GM23338 (cell line): Measurements from ENCODE around the gene COL20A1. TPM values are rescaled to one million over a fixed set of nuclear protein-coding genes. Genes with fewer than 3 reads are reported as not detected.

ENCODE experiments used
- ATAC-seq: fragments of 200-7000 bp; cut with Tn5 transposase; 3 replicates; pipeline ENCODE4 v1.9.1; 2020
- DNase-seq: peaks from one replicate; pipeline ENCODE4 v3.0.0-alpha.2; 2015; ENCODE audit warnings: low spot score
- H2AFZ ChIP-seq: fragments of 200-600 bp; sonication (generic); 2 replicates; pipeline ENCODE4 v1.8.0; 2016; ENCODE audit warnings: antibody characterized with exemption, mild to moderate bottlenecking, moderate library complexity
- H3F3A ChIP-seq: fragments of 200-600 bp; sonication (generic); replicated peaks from 2 replicates; pipeline ENCODE4 v1.8.0; 2017; ENCODE audit warnings: antibody characterized with exemption, mixed run types, low read depth
- H3K27ac ChIP-seq: fragments of 200-600 bp; sonication (generic); 2 replicates; pipeline ENCODE4 v1.6.1; 2016; ENCODE audit warnings: low read depth
- H3K27me3 ChIP-seq: fragments of 200-600 bp; sonication (generic); 2 replicates; pipeline ENCODE4 v1.8.0; 2016; ENCODE audit warnings: mild to moderate bottlenecking, mixed run types, moderate library complexity; ENCODE audit not compliant: insufficient read depth
- H3K36me3 ChIP-seq: fragments of 200-600 bp; sonication (generic); 2 replicates; pipeline ENCODE4 v1.8.0; 2016; ENCODE audit warnings: mild to moderate bottlenecking; ENCODE audit not compliant: insufficient read depth
- H3K4me1 ChIP-seq: fragments of 200-600 bp; sonication (generic); 2 replicates; pipeline ENCODE4 v1.8.0; 2016; ENCODE audit warnings: mild to moderate bottlenecking, moderate library complexity; ENCODE audit not compliant: insufficient read depth
- H3K4me2 ChIP-seq: fragments of 200-600 bp; sonication (generic); 2 replicates; pipeline ENCODE4 v1.7.1; 2017; ENCODE audit warnings: mixed run types
- H3K4me3 ChIP-seq: fragments of 200-600 bp; sonication (generic); 2 replicates; pipeline ENCODE4 v1.6.1; 2016; ENCODE audit warnings: mixed run types
- H3K79me2 ChIP-seq: fragments of 200-600 bp; sonication (generic); replicated peaks from 2 replicates; pipeline ENCODE4 v1.8.0; 2017; ENCODE audit warnings: mild to moderate bottlenecking; ENCODE audit not compliant: insufficient read depth
- H3K9me2 ChIP-seq: fragments of 200-600 bp; sonication (generic); 2 replicates; pipeline ENCODE4 v1.8.0; 2017; ENCODE audit not compliant: insufficient read depth
- H4K20me1 ChIP-seq: fragments of 200-600 bp; sonication (generic); replicated peaks from 2 replicates; pipeline ENCODE4 v1.8.0; 2017; ENCODE audit warnings: mild to moderate bottlenecking; ENCODE audit not compliant: insufficient read depth
- H3K27ac Mint-ChIP-seq: 2 replicates; pipeline ENCODE4 v1.8.0; 2020; ENCODE audit warnings: inconsistent platforms, mild to moderate bottlenecking, moderate library complexity, mixed read lengths
- H3K27me3 Mint-ChIP-seq: 3 replicates; pipeline ENCODE4 v1.8.0; 2022; ENCODE audit warnings: low read depth, mild to moderate bottlenecking, moderate library complexity, mixed read lengths, inconsistent platforms; ENCODE audit not compliant: insufficient read depth, poor library complexity
- H3K36me3 Mint-ChIP-seq: 3 replicates; pipeline ENCODE4 v1.8.0; 2021; ENCODE audit warnings: low read depth, mild to moderate bottlenecking, inconsistent platforms, moderate library complexity, mixed read lengths
- H3K4me1 Mint-ChIP-seq: 3 replicates; pipeline ENCODE4 v1.8.0; 2020; ENCODE audit warnings: mild to moderate bottlenecking, inconsistent platforms, mixed read lengths
- H3K4me3 Mint-ChIP-seq: 3 replicates; pipeline ENCODE4 v1.8.0; 2021; ENCODE audit warnings: moderate library complexity, mild to moderate bottlenecking, inconsistent platforms, mixed read lengths
- H3K9me3 Mint-ChIP-seq: 3 replicates; pipeline ENCODE4 v1.8.0; 2020; ENCODE audit warnings: moderate library complexity, mild to moderate bottlenecking, inconsistent platforms, mixed read lengths
- CREB1 ChIP-seq: fragments of 250-450 bp; sonication (Bioruptor Pico); IDR thresholded peaks from 2 replicates; pipeline ENCODE4 v1.5.0; 2020; ENCODE audit warnings: low read depth, mild to moderate bottlenecking, moderate library complexity
- EZH2phosphoT487 ChIP-seq: fragments of 200-600 bp; sonication (generic); IDR thresholded peaks from one replicate; pipeline ENCODE4 v1.8.1; 2018; ENCODE audit warnings: antibody characterized with exemption; ENCODE audit not compliant: unreplicated experiment
- JUNB ChIP-seq: IDR thresholded peaks from one replicate; pipeline ENCODE4 v1.6.1; 2016; ENCODE audit warnings: antibody characterized with exemption; ENCODE audit not compliant: unreplicated experiment
- NANOG ChIP-seq: IDR thresholded peaks from 2 replicates; pipeline ENCODE4 v1.6.1; 2016; ENCODE audit warnings: antibody characterized with exemption, borderline replicate concordance
- ZNF114 ChIP-seq: fragments of 250-450 bp; sonication (Bioruptor Pico); IDR thresholded peaks from 2 replicates; pipeline ENCODE4 v1.5.0; 2020; ENCODE audit warnings: mild to moderate bottlenecking, moderate library complexity
- polyA plus RNA-seq: library from polyadenylated mRNA; unstranded; fragments of >200 nt; fragmentation: Nextera tagmentation; extraction: Ambion mirVana; gene quantifications from 2 replicates; pipeline ENCODE4 v1.2.1, GENCODE V29; 2016
- total RNA-seq: library from RNA; depleted of rRNA; stranded (reverse); fragments of >200 nt; shearing (Covaris generic); gene quantifications from 2 replicates; pipeline ENCODE4 v1.2.3, GENCODE V29; 2014
- TF ChIP-seq, protein P1 (sequence below): fragments of 250-450 bp; sonication (Bioruptor Pico); IDR thresholded peaks from 2 replicates; pipeline ENCODE4 v1.5.0; 2020; ENCODE audit warnings: mild to moderate bottlenecking, moderate library complexity
- TF ChIP-seq, protein P2 (sequence below): IDR thresholded peaks from 2 replicates; pipeline ENCODE4 v1.6.1; 2016; ENCODE audit warnings: antibody characterized with exemption

Gene COL20A1
- total and polyA plus RNA-seq, 2 experiments from 2014 or later, result 0.28 to 0.79 TPM

DNA sequence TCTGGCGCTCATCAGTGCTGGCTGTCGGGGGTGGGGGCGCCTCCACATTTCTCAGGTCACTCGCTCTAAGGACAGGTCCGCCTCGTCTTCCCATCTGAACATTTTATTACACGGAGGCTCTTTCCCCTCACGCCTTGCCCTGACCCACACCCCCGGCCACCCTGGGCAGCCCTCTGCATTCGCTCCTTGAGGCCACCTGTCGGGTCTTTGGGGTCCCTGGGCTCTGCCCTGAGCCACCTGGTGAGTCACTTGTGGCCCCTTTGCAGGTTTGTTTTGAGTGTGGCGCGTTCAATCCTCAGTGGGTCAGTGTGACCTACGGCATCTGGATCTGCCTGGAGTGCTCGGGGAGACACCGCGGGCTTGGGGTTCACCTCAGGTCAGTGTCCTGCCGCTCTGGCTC lies 17.2 kb upstream of the COL20A1 start:
- peaks cover 42% of the 10 kb centered on the region for H3K79me2 ChIP-seq
- ATAC-seq (no peak), DNase-seq (no peak)
- peaks cover 8% of the 10 kb centered on the region; the same call in 1 of the 2 replicates for H3K4me1 ChIP-seq
- H4K20me1 ChIP-seq, result peaks cover 25% of the 10 kb centered on the region
- H3K9me2 ChIP-seq, result no peaks in the 10 kb centered on the region
- H2AFZ ChIP-seq, result no peak overlapping the region
- 0 out of 2 replicates have a peak, but pooled peaks cover 3% of the 10 kb centered on the region for H3F3A ChIP-seq
- no peaks in the 10 kb centered on the region for H3K27me3 ChIP-seq
- no peak overlapping the region for H3K27ac Mint-ChIP-seq
- peaks cover 9% of the 10 kb centered on the region; the same call in 1 of the 2 replicates for H3K36me3 ChIP-seq
- no peak overlapping the region for H3K4me3 ChIP-seq
- H3K27ac ChIP-seq, result no peak overlapping the region
- H3K27me3 Mint-ChIP-seq, result peaks cover 11% of the 10 kb centered on the region
- H3K4me3 Mint-ChIP-seq, result no peak overlapping the region
- peaks cover 25% of the 10 kb centered on the region for H3K36me3 Mint-ChIP-seq
- no peak overlapping the region for H3K4me2 ChIP-seq
- no peaks in the 10 kb centered on the region for H3K9me3 Mint-ChIP-seq
- TF ChIP-seq NANOG (no peak), ZNF114 (CRISPR knock-in tag) (no peak), EZH2phosphoT487 (no peak), CREB1 (CRISPR knock-in tag) (no peak), JUNB (no peak)
- TF ChIP-seq, protein P1, sequence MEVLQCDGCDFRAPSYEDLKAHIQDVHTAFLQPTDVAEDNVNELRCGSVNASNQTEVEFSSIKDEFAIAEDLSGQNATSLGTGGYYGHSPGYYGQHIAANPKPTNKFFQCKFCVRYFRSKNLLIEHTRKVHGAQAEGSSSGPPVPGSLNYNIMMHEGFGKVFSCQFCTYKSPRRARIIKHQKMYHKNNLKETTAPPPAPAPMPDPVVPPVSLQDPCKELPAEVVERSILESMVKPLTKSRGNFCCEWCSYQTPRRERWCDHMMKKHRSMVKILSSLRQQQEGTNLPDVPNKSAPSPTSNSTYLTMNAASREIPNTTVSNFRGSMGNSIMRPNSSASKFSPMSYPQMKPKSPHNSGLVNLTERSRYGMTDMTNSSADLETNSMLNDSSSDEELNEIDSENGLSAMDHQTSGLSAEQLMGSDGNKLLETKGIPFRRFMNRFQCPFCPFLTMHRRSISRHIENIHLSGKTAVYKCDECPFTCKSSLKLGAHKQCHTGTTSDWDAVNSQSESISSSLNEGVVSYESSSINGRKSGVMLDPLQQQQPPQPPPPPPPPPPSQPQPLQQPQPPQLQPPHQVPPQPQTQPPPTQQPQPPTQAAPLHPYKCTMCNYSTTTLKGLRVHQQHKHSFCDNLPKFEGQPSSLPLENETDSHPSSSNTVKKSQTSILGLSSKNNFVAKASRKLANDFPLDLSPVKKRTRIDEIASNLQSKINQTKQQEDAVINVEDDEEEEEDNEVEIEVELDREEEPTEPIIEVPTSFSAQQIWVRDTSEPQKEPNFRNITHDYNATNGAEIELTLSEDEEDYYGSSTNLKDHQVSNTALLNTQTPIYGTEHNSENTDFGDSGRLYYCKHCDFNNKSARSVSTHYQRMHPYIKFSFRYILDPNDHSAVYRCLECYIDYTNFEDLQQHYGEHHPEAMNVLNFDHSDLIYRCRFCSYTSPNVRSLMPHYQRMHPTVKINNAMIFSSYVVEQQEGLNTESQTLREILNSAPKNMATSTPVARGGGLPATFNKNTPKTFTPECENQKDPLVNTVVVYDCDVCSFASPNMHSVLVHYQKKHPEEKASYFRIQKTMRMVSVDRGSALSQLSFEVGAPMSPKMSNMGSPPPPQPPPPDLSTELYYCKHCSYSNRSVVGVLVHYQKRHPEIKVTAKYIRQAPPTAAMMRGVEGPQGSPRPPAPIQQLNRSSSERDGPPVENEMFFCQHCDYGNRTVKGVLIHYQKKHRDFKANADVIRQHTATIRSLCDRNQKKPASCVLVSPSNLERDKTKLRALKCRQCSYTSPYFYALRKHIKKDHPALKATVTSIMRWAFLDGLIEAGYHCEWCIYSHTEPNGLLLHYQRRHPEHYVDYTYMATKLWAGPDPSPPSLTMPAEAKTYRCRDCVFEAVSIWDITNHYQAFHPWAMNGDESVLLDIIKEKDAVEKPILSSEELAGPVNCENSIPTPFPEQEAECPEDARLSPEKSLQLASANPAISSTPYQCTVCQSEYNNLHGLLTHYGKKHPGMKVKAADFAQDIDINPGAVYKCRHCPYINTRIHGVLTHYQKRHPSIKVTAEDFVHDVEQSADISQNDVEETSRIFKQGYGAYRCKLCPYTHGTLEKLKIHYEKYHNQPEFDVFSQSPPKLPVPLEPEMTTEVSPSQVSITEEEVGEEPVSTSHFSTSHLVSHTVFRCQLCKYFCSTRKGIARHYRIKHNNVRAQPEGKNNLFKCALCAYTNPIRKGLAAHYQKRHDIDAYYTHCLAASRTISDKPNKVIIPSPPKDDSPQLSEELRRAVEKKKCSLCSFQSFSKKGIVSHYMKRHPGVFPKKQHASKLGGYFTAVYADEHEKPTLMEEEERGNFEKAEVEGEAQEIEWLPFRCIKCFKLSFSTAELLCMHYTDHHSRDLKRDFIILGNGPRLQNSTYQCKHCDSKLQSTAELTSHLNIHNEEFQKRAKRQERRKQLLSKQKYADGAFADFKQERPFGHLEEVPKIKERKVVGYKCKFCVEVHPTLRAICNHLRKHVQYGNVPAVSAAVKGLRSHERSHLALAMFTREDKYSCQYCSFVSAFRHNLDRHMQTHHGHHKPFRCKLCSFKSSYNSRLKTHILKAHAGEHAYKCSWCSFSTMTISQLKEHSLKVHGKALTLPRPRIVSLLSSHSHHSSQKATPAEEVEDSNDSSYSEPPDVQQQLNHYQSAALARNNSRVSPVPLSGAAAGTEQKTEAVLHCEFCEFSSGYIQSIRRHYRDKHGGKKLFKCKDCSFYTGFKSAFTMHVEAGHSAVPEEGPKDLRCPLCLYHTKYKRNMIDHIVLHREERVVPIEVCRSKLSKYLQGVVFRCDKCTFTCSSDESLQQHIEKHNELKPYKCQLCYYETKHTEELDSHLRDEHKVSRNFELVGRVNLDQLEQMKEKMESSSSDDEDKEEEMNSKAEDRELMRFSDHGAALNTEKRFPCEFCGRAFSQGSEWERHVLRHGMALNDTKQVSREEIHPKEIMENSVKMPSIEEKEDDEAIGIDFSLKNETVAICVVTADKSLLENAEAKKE, result no peak
- TF ChIP-seq, protein P2, sequence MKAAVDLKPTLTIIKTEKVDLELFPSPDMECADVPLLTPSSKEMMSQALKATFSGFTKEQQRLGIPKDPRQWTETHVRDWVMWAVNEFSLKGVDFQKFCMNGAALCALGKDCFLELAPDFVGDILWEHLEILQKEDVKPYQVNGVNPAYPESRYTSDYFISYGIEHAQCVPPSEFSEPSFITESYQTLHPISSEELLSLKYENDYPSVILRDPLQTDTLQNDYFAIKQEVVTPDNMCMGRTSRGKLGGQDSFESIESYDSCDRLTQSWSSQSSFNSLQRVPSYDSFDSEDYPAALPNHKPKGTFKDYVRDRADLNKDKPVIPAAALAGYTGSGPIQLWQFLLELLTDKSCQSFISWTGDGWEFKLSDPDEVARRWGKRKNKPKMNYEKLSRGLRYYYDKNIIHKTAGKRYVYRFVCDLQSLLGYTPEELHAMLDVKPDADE, result no peak
- H3K4me1 Mint-ChIP-seq, result peaks cover 6% of the 10 kb centered on the region
